ENCODE measurements around the gene RET. TPM values are rescaled to one million over a fixed set of nuclear protein-coding genes. Genes with fewer than 3 reads are reported as not detected.
"Not testable (repeated sequence)": the region's sequence is repeated elsewhere in the genome, so short reads cannot be mapped to it uniquely, and the experiment has no call there.

The RET gene
- total RNA-seq, 4 donors from 2014 or later = 0.79 to 1.3 (median 0.96) TPM

- TF ChIP-seq, protein P1, sequence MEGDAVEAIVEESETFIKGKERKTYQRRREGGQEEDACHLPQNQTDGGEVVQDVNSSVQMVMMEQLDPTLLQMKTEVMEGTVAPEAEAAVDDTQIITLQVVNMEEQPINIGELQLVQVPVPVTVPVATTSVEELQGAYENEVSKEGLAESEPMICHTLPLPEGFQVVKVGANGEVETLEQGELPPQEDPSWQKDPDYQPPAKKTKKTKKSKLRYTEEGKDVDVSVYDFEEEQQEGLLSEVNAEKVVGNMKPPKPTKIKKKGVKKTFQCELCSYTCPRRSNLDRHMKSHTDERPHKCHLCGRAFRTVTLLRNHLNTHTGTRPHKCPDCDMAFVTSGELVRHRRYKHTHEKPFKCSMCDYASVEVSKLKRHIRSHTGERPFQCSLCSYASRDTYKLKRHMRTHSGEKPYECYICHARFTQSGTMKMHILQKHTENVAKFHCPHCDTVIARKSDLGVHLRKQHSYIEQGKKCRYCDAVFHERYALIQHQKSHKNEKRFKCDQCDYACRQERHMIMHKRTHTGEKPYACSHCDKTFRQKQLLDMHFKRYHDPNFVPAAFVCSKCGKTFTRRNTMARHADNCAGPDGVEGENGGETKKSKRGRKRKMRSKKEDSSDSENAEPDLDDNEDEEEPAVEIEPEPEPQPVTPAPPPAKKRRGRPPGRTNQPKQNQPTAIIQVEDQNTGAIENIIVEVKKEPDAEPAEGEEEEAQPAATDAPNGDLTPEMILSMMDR (IDR thresholded peaks at IDR 0.05) = no peak
- ATAC-seq (ENCODE audit: low FRiP score) (no peak), DNase-seq (ENCODE audit: low spot score) (no peak)
Observed at GRCh38 chr10:43141421-43141820, 64.6 kb downstream of the RET start.

- TF ChIP-seq, protein P1 (IDR thresholded peaks at IDR 0.05) = no peak
- no peak for ATAC-seq (ENCODE audit: low FRiP score)
- no peak for DNase-seq (ENCODE audit: low spot score)
Observed at GRCh38 chr10:43145311-43145710, 68.4 kb downstream of the RET start.

DNA sequence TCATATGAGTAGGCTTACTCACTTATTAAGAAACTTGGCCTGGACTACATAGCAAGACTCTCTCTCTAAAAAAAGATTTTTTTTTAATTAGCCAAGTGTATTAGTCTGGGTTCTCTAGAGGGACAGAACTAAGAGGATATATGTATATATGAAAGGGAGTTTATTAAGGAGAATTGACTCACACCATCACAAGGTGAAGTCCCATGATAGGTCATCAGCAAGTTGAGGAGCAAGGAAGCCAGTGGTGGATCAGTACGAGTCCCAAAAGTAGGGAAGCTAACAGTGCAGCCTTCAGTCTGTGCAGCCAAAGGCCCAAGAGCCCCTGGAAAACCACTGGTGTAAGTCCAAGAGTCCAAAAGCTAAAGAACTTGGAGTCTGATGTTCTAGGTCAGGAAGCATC lies 69.1 kb downstream of the RET start:
- not testable (repeated sequence) for ATAC-seq (ENCODE audit: low FRiP score); DNase-seq (ENCODE audit: low spot score)

DNA sequence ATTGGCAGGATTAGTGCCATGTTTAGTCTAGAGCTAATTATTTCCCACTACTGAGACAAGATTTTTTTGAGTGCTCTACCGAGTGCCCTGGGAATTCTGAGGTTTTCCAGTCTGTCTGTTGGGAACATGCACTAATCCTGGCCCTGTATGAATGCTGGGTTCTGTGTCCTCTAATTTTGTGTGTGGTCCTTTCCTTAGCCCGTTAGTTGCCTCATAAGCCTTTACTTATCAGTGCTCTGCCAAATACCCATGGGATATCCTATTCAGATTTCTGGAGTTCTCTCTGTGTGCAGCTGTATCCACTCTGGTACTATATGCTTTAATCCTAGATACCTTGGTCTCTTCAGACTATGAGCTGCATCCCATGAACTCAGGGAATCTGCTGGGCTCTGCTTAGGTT lies 74.5 kb downstream of the RET start:
- DNase-seq (ENCODE audit: low spot score) (no peak), ATAC-seq (ENCODE audit: low FRiP score) (no peak)
- TF ChIP-seq, protein P1 (IDR thresholded peaks at IDR 0.05) = no peak

DNA sequence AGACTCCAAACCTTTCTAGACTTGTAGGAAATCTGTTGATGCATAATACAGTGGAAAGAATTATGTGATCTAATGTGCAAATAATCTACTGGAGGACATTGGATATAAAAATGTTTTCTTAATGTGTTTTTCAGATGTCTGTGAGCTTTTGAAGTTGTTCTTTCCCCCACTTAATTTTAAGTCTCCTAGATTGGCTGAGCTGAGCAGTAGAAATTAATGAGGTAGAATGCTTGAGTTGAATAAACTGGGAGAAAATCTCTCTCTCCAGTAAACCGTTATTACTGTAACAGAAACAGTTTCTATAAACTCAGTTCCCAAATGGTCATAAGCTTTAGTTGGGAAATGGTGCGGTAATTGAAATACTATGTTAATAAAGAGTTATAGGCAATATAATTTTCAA lies 77.0 kb downstream of the RET start:
- no peak for ATAC-seq (ENCODE audit: low FRiP score)

GRCh38 chr10:43155221-43155620 lies 78.4 kb downstream of the RET start:
- DNase-seq (ENCODE audit: low spot score) (no peak), ATAC-seq (ENCODE audit: low FRiP score) (no peak)
- TF ChIP-seq, protein P1 (IDR thresholded peaks at IDR 0.05) = no peak

More for the DNA sequence above, 77.0 kb downstream of the RET start:
- no peak for DNase-seq (ENCODE audit: low spot score)
- TF ChIP-seq, protein P1 (IDR thresholded peaks at IDR 0.05) = no peak

- ATAC-seq (ENCODE audit: low FRiP score) = no peak
- TF ChIP-seq, protein P1 (IDR thresholded peaks at IDR 0.05) = no peak
- DNase-seq (ENCODE audit: low spot score) = no peak
Observed at GRCh38 chr10:43155741-43156140, 78.9 kb downstream of the RET start.
